COLO668 (cell line): Measurements from ENCODE around the gene RPP38.

Experiments used
- DNase-seq: peaks from one replicate; lab custom pipeline; 2025; ENCODE audit not compliant: unreplicated experiment; lab: John Stamatoyannopoulos, UW

RPP38 gene

GRCh38 chr10:15106352-15107013, 9.3 kb downstream of the RPP38 start:
- DNase-seq: peak; percentile 46

- DNase-seq: no peak
Measured at GRCh38 chr10:15112657-15113056, 15.5 kb downstream of the RPP38 start.

GRCh38 chr10:15113766-15114165, 16.6 kb downstream of the RPP38 start:
- no peak for DNase-seq

- no peak for DNase-seq
Measured at GRCh38 chr10:15116225-15116624, 19.1 kb downstream of the RPP38 start.

- DNase-seq: no peak
Measured at GRCh38 chr10:15118615-15119014, 21.5 kb downstream of the RPP38 start.

GRCh38 chr10:15120523-15120922, 23.4 kb downstream of the RPP38 start:
- DNase-seq: no peak

- no peak for DNase-seq
Measured at GRCh38 chr10:15121707-15122106, 24.6 kb downstream of the RPP38 start.

- DNase-seq: no peak
Measured at GRCh38 chr10:15122477-15123030, 25.4 kb downstream of the RPP38 start.

- DNase-seq: no peak
Measured at GRCh38 chr10:15123749-15124184, 26.6 kb downstream of the RPP38 start.

GRCh38 chr10:15124190-15124589, 27.0 kb downstream of the RPP38 start:
- no peak for DNase-seq

GRCh38 chr10:15124908-15125307, 27.8 kb downstream of the RPP38 start:
- no peak for DNase-seq

- DNase-seq: no peak
Measured at GRCh38 chr10:15131330-15131729, 34.2 kb downstream of the RPP38 start.

- no peak for DNase-seq
Measured at GRCh38 chr10:15136129-15137035, 39.2 kb downstream of the RPP38 start.

- DNase-seq: no peak
Measured at GRCh38 chr10:15137036-15137359, 39.8 kb downstream of the RPP38 start.

- DNase-seq: no peak
Measured at GRCh38 chr10:15137636-15138035, 40.5 kb downstream of the RPP38 start.

- no peak for DNase-seq
Measured at GRCh38 chr10:15140698-15141097, 43.5 kb downstream of the RPP38 start.

GRCh38 chr10:15141136-15142054, 44.2 kb downstream of the RPP38 start:
- DNase-seq: peak; percentile 2

- DNase-seq: no peak
Measured at GRCh38 chr10:15144788-15145187, 47.6 kb downstream of the RPP38 start.

- peak; percentile 3 for DNase-seq
Measured at GRCh38 chr10:15146366-15146765, 49.2 kb downstream of the RPP38 start.

GRCh38 chr10:15147594-15148392, 50.6 kb downstream of the RPP38 start:
- no peak for DNase-seq
